ENCODE measurements around the gene LAMC3. TPM values are rescaled to one million over a fixed set of nuclear protein-coding genes. Genes with fewer than 3 reads are reported as not detected.

LAMC3 gene
- total RNA-seq, 1 experiment from 2014 or later = 91.8 TPM

DNA sequence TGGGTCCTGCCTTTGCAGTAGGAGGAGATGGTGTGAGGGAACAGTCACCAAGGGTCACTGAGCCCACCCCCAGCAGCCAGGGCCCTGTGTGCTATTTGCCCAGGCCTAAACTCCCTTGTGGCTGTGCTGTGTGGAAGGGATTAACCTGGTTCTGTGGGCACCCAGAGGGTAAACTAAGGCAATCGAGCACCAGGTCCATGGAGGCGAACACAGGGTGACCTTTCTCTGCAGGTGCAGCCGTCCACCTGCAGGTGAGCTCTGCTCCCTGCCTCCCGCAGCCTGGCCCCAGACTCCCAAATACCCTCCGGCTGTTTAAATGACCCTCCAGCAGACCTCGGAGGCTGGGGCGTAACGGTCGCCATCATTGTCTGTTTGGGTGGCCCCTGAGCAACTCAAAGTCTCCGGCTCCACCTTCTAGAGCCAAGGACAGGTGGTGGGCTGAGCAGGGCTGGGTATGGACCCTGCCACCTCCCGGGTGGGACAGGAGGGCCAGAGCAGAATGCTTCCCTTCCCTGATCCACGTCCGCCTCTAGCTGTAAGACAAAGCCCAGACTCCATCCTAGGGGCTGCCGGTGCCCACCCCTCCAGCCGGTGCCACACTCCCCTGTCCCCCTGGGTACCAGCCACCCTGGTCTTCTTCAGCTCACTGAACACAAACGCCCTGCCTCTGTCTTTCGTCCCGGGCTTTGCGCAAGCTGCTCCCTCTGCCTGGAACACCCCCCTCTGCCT is 35.9 kb upstream of the LAMC3 start:
- H3K4me3 ChIP-seq (ENCODE audit: insufficient read depth, low read depth, low read length) = no peak overlapping the region
- DNase-seq = peak; percentile 70
- no peaks in the 10 kb centered on the region for H3K36me3 ChIP-seq (replicated peaks; ENCODE audit: control insufficient read depth, insufficient read depth, low read length)

DNA sequence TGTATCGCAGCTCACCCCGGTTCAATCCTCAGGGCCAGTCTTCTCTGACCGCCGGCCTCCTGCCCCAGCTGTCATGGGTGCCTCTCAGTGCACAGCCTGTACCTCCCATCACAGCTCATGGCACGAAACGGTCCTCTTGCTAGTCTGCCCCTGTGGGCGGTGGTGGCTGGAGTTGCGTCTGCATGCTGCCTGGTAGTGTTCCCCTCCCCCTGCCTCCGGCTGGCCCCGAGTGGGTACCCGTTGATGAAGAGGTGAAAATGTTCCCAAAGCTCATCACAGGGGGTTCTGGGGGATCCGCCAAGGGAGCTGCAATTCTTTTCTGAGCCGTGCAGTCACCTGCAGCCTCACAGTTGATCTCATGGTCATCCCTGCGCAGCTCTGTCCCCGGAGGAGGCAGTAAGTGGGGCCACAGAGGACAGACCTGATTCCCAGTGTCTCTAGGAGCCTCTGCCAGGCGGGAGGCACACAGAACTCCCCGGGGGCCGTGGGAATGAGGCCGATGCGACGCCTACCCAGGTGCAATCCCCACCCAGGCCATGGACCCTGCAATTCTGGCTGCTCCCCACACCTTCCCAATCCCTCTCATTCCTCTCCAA is 35.2 kb upstream of the LAMC3 start:
- DNase-seq = peak; percentile 66
- Histone ChIP-seq H3K36me3 (replicated peaks; ENCODE audit: control insufficient read depth, insufficient read depth, low read length) (no peaks in the 10 kb centered on the region), H3K27me3 (ENCODE audit: control insufficient read depth, insufficient read depth, low read length) (no peaks in the 10 kb centered on the region), H3K4me3 (ENCODE audit: insufficient read depth, low read depth, low read length) (no peak overlapping the region)

More for the DNA sequence above, 35.9 kb upstream of the LAMC3 start:
- H3K27me3 ChIP-seq (ENCODE audit: control insufficient read depth, insufficient read depth, low read length) = no peaks in the 10 kb centered on the region

DNA sequence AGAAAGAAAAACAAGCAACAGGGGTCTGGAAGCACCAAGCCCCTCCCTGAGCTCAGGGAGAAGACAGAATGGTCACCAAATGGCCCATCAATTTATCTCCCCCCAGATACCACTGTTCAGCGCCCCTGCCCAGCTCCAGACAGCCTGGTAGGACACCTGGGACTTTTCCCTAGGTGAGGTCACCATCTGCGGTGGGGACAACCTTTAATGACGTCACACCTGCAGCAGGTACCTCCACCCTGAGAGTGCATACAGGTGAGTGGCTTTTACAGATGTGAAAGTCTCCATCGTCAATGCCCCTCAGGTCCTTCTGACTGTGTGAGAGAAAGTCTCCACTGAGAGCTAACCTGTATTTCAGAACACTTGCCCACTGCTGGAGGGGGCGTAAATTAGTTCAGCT is 34.3 kb upstream of the LAMC3 start:
- H3K4me3 ChIP-seq (ENCODE audit: insufficient read depth, low read depth, low read length) = no peak overlapping the region
- peak; percentile 20 for DNase-seq
- no peaks in the 10 kb centered on the region for H3K27me3 ChIP-seq (ENCODE audit: control insufficient read depth, insufficient read depth, low read length)
- H3K36me3 ChIP-seq (replicated peaks; ENCODE audit: control insufficient read depth, insufficient read depth, low read length) = no peaks in the 10 kb centered on the region

DNA sequence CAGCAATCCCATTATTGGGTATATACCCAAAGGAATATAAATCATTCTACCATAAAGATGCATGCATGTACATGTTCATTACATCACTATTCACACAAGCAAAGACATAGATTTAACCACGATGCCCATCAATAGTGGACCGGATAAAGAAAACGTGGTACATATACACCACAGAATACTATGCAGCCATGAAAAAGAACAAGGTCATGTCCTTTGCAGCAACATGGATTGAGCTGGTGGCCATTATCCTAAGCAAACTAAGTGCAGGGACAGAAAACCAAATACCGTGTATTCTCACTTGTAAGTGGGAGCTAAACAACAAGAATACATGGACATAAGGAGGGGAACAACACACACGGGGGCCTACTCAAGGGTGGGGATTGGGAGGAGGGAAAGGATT is 33.8 kb upstream of the LAMC3 start:
- Histone ChIP-seq H3K36me3 (replicated peaks; ENCODE audit: control insufficient read depth, insufficient read depth, low read length) (no peaks in the 10 kb centered on the region), H3K27me3 (ENCODE audit: control insufficient read depth, insufficient read depth, low read length) (no peaks in the 10 kb centered on the region), H3K4me3 (ENCODE audit: insufficient read depth, low read depth, low read length) (no peak overlapping the region)
- no peak for DNase-seq

DNA sequence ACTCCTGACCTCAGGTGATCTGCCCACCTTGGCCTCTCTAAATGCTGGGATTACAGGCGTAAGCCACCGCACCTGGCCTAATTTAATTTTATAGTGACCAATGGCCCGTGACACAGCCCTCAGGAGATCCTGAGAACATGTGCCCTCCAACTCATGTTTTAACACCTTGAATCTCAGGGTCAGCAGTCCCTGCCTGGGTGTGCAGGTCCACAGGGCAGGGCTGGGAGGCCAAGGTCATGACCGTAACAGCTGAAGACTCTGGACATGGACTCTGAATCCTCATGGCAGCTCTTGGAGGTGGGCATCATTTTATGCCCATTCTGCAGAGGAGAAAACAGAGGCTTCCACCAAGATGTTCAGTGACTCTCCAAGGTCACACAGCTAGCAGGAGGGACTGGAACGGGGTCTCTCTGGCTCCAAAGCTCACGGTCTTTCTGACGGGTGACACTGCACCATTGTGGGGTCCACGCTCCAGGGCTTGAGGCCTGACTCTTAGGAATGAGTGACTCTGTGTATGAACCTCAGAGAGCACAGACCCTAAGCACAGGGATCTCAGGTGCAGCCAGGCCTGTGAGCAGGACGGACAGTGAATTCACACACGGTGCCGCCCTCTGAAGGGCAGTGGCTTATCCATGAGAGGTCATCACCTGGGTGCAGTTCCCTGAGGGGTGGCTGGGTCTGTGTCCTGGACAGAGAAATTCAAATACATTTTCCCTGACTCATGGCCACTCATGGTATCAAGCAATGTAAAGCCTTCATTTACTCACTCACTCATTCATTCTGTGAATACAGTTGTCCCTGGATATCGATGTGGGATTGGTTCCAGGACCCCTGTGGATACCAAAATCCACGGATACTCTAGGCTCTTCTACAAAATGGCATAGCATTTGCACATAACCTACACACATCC is 32.8 kb upstream of the LAMC3 start:
- Histone ChIP-seq H3K4me3 (ENCODE audit: insufficient read depth, low read depth, low read length) (no peak overlapping the region), H3K27me3 (ENCODE audit: control insufficient read depth, insufficient read depth, low read length) (no peaks in the 10 kb centered on the region), H3K36me3 (replicated peaks; ENCODE audit: control insufficient read depth, insufficient read depth, low read length) (no peaks in the 10 kb centered on the region)
- peak; percentile 39 for DNase-seq

DNA sequence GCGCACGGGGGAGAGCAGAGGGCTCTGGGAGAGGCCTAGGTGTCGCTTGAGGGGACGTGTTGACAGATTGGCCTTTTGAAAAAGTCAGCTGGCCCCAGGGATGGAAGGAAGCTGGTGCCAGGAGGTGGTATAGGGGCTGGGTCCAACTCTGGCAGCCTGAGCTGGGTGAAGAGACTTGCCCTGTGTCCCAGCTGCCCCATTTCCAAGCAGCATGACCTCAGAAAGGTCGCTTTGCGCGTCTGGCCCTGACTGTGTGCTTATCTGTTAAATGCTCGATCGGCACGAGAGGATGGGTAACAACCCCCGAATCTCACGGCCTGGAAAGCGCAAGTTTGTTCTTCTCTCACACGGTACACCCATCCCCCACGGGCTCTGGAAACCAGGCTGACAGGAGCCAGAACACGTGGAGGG is 31.2 kb upstream of the LAMC3 start:
- Histone ChIP-seq H3K4me3 (ENCODE audit: insufficient read depth, low read depth, low read length) (no peak overlapping the region), H3K27me3 (ENCODE audit: control insufficient read depth, insufficient read depth, low read length) (no peaks in the 10 kb centered on the region), H3K36me3 (replicated peaks; ENCODE audit: control insufficient read depth, insufficient read depth, low read length) (no peaks in the 10 kb centered on the region)
- no peak for DNase-seq

DNA sequence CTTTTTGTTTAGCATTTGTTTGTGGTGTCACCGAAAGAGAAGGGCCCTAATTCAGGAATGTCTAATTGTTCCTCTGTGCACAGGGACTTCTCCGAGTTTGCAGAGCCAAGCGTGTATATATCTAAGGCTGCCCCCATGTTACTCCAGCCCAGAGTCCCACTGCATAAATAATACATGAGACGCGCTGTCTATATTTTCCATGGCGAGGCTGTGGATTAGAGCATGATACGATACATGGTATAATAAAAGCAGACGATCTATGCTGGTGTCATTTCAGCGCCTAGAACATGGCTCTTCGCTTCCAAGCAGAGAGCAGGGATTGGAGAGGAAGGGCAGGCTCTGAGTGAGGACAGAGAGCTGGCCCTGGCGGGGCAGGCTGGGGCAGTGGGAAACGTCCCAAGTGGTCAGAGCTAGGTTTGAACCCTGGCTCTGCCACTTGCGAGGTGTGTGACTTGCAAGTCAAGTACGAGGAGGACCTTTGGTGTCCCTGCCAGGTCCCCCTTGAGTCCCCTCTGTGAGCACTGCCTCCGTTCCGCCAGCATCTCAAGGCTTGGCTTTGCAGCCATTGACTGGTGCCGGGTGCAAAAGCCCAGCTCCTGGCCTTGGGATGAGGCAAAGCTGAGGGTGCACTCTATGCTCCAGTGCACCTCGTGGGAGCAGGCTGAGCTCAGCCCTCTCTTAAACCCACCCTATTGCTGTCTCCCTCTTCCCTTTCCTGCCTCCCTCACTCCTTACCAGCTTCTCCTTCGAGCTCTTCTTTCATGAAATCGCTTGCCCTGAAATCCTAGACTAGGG is 29.2 kb upstream of the LAMC3 start:
- DNase-seq = no peak
- Histone ChIP-seq H3K27me3 (ENCODE audit: control insufficient read depth, insufficient read depth, low read length) (no peaks in the 10 kb centered on the region), H3K4me3 (ENCODE audit: insufficient read depth, low read depth, low read length) (no peak overlapping the region), H3K36me3 (replicated peaks; ENCODE audit: control insufficient read depth, insufficient read depth, low read length) (no peaks in the 10 kb centered on the region)

DNA sequence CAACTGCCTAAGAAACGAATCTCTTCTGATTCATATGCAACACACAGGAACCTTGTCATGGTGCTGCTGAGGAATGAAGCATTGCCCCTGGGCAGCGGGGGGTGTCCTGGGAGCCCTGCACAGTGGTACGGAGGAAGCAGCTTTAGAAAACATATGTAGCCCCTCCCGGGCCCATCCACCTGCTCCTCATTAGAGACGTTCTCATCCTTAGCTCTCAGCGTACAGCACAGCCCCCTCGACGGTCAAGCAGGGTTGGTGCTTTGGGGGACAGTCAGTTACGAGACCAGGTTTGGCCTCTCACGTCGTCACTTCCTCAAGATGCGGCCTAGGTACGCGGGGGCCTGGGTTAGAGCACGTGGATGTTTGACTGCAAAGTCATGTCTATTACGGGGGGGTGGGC is 28.4 kb upstream of the LAMC3 start:
- H3K36me3 ChIP-seq (replicated peaks; ENCODE audit: control insufficient read depth, insufficient read depth, low read length) = no peaks in the 10 kb centered on the region
- H3K4me3 ChIP-seq (ENCODE audit: insufficient read depth, low read depth, low read length) = no peak overlapping the region
- DNase-seq = no peak
- no peaks in the 10 kb centered on the region for H3K27me3 ChIP-seq (ENCODE audit: control insufficient read depth, insufficient read depth, low read length)

DNA sequence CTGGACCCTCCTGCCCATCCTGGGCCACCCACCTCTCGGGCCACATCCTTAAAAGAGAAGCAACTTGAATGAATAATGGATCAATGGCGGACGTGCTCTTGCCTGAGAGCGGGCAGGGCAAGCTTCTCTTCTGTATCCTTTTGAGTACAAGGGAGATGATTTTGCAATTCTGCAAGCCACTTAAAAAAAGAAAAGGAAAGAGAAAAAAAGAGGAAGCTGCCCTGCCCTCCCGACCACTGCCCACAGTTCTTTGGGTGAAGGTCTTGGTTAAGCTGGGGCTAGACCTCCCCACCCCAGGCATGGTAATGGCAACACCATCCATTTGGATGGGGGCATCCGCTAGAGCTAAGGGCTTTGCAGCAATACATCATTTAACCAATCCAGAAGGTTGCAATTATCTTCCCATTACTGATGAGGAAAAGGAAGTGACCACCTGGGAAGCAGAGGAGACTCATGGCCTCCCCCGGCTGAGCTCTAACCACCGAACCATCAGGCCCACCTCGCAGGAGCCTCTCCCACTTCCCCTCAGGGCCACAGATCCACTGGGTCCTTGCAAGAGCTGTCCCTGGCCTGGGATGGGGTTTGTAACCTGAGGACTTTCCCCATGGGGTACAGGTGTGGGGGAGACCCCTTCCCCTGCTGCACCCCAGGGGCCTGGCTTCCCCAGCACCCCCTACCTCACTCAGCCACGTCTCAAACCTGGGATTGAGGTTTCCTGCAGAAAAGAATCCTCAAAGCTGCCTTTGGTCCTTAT is 27.8 kb upstream of the LAMC3 start:
- H3K27me3 ChIP-seq (ENCODE audit: control insufficient read depth, insufficient read depth, low read length) = no peaks in the 10 kb centered on the region
- DNase-seq = no peak
- no peaks in the 10 kb centered on the region for H3K36me3 ChIP-seq (replicated peaks; ENCODE audit: control insufficient read depth, insufficient read depth, low read length)
- H3K4me3 ChIP-seq (ENCODE audit: insufficient read depth, low read depth, low read length) = no peak overlapping the region

DNA sequence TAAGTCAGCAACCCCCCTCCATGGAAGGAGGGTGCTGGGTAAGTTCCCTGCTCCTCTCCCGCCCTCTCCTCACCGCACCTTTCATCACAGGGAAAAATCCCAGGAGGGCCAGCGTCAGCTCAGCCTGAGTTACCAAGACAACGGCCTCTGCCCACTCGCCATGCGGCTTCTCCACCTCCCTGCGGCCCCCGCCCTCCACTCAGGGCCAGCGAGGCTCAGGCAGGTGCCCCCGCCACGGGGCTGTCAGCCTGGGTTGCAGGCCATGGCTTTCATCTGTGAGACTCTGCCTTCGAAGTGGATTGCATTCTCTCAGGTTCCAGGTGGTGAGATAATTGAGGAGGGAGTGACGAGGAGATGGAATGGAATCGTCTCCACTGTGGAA is 27.2 kb upstream of the LAMC3 start:
- no peak overlapping the region for H3K4me3 ChIP-seq (ENCODE audit: insufficient read depth, low read depth, low read length)
- DNase-seq = peak; percentile 51
- H3K36me3 ChIP-seq (replicated peaks; ENCODE audit: control insufficient read depth, insufficient read depth, low read length) = no peaks in the 10 kb centered on the region
- no peaks in the 10 kb centered on the region for H3K27me3 ChIP-seq (ENCODE audit: control insufficient read depth, insufficient read depth, low read length)

DNA sequence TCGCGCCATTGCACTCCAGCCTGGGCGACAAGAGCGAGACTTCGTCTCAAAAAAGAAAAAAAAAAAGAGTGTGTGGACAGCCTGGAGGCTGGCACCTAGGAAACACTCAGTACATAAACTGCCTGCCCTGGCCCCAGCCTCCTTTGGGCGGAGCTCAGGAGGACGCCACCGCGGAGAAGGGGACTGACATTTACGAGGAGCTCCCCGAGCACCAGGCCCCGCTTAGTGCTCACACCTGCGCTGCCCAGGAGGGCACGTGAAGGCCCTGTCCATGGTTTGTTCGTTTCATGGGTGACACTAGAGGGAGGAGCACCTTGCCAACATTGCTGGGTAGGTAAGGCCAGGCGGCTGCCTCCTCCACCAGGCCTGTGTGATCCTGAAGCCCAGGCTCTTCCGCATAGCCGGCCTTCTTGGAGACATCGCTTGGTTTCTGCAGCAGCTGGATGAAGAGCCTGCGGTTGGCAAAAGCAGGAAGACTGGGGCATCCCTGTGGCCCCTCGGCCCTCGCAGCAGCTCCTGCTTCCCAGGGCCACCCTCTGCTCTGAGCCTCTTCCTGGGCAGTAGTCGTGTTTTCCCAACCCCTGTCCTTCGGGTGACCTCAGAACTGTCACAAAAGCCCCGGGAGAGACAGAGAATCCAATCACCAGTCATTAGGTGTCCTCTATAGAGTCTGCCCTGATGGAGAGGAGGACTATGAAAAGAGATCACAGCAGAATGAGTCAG is 26.2 kb upstream of the LAMC3 start:
- H3K4me3 ChIP-seq (ENCODE audit: insufficient read depth, low read depth, low read length) = no peak overlapping the region
- no peaks in the 10 kb centered on the region for H3K36me3 ChIP-seq (replicated peaks; ENCODE audit: control insufficient read depth, insufficient read depth, low read length)
- peak; percentile 50 for DNase-seq
- H3K27me3 ChIP-seq (ENCODE audit: control insufficient read depth, insufficient read depth, low read length) = no peaks in the 10 kb centered on the region

DNA sequence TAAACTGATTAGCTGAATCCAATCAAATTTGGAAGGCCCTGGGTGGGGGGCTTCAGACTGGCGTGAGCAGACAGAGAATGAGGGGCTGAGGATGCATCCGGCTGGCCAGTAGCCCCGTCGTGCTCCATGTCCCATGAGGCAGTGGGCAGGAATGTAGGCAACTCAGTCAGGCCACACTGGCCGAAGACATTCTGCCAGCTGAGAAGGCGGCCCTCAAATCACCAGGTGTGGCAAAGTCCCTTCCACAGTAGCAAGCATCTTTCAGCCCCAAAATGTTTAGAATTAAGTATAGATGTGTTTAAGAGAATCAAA is 25.7 kb upstream of the LAMC3 start:
- Histone ChIP-seq H3K4me3 (ENCODE audit: insufficient read depth, low read depth, low read length) (no peak overlapping the region), H3K27me3 (ENCODE audit: control insufficient read depth, insufficient read depth, low read length) (no peaks in the 10 kb centered on the region), H3K36me3 (replicated peaks; ENCODE audit: control insufficient read depth, insufficient read depth, low read length) (no peaks in the 10 kb centered on the region)
- DNase-seq = no peak

DNA sequence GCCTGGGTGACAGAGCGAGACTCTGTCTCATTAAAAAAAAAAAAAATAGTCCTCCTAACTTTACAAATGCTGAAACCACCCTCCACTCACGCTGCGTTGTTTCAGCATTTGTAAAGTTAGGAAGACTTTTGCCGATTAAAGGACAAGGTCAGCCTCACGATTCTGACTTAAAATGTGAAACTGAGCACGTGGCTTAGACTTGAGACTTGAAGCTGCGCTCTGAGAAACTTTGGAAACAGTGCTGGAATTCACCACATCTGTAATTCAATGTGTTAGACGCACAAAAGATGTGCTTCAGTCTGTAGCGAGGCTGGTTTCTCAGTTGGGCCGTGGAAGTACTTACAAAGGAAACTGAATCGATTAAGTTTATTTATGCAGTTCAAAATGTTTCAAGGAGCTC is 25.0 kb upstream of the LAMC3 start:
- Histone ChIP-seq H3K4me3 (ENCODE audit: insufficient read depth, low read depth, low read length) (no peak overlapping the region), H3K36me3 (replicated peaks; ENCODE audit: control insufficient read depth, insufficient read depth, low read length) (no peaks in the 10 kb centered on the region), H3K27me3 (ENCODE audit: control insufficient read depth, insufficient read depth, low read length) (no peaks in the 10 kb centered on the region)
- no peak for DNase-seq

Measured in H7 (cell line).